SH-SY5Y (cell line): ENCODE data around the gene ABAT.

Source experiments
- GATA2 ChIP-seq: IDR thresholded peaks from 2 replicates; pipeline ENCODE4 v1.6.1; 2011; ENCODE audit warnings: mild to moderate bottlenecking, low read depth, low read length
- GATA3 ChIP-seq: IDR thresholded peaks from 2 replicates; pipeline ENCODE4 v1.6.1; 2011; ENCODE audit warnings: low read depth, mild to moderate bottlenecking, low read length, moderate library complexity

DNA sequence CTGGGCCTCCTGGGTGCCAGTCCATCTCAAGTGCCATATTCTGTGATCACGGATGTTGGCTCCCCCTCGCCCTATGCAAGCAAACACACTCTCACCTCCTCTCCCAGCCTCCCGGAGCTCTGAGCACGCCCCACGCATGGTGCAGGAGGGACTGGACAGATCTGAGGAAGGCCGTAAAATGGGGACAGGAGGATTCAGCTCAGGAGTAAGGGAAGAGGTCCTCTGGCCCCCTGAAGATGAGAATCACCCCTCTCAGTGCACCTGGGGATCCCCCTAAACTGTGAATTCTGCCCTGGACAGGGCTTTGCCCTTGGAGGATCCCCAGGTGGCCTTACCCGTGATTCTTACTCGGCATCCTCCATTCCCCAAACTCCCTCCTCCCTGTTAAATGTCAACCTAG lies 107.4 kb downstream of the ABAT start:
- TF ChIP-seq GATA2: no peak
- TF ChIP-seq GATA3: no peak
